Chondrocyte (in vitro differentiated cells): Measurements from ENCODE around the gene FRRS1L. TPM values are rescaled to one million over a fixed set of nuclear protein-coding genes. Genes with fewer than 3 reads are reported as not detected.
"Not testable (repeated sequence)": the region's sequence is repeated elsewhere in the genome, so short reads cannot be mapped to it uniquely, and the experiment has no call there.

Experiments used
- DNase-seq: peaks from one replicate; pipeline ENCODE4 v3.0.0; 2021; ENCODE audit warnings: mixed read lengths, low spot score
- H3K27ac Mint-ChIP-seq: one replicate; pipeline ENCODE4 v1.8.0; 2021; ENCODE audit warnings: mild to moderate bottlenecking, moderate library complexity, mixed read lengths; ENCODE audit not compliant: unreplicated experiment
- H3K27me3 Mint-ChIP-seq: 2 replicates; pipeline ENCODE4 v1.8.0; 2021; ENCODE audit warnings: low read depth, mixed read lengths
- H3K36me3 Mint-ChIP-seq: 2 replicates; pipeline ENCODE4 v1.8.0; 2021; ENCODE audit warnings: low read depth, mixed read lengths
- H3K4me1 Mint-ChIP-seq: 2 replicates; pipeline ENCODE4 v1.8.0; 2021; ENCODE audit warnings: low read depth, mild to moderate bottlenecking, mixed read lengths
- H3K4me3 Mint-ChIP-seq: one replicate; pipeline ENCODE4 v1.8.0; 2021; ENCODE audit warnings: mild to moderate bottlenecking, moderate library complexity, mixed read lengths; ENCODE audit not compliant: unreplicated experiment
- H3K9me3 Mint-ChIP-seq: 2 replicates; pipeline ENCODE4 v1.8.0; 2021; ENCODE audit warnings: low read depth, mixed read lengths
- total RNA-seq: library from RNA; stranded (reverse); gene quantifications from 3 replicates; pipeline ENCODE4 v1.2.1, GENCODE V29; 2021
- TF ChIP-seq, protein P1 (sequence below): fragments of 200-600 bp; sonication (generic); IDR thresholded peaks from 2 replicates; pipeline ENCODE4 v1.5.0; 2021; ENCODE audit warnings: antibody characterized with exemption, mild to moderate bottlenecking, moderate library complexity

FRRS1L gene
- total RNA-seq, 1 donor from 2014 or later = 5.3 TPM

DNA sequence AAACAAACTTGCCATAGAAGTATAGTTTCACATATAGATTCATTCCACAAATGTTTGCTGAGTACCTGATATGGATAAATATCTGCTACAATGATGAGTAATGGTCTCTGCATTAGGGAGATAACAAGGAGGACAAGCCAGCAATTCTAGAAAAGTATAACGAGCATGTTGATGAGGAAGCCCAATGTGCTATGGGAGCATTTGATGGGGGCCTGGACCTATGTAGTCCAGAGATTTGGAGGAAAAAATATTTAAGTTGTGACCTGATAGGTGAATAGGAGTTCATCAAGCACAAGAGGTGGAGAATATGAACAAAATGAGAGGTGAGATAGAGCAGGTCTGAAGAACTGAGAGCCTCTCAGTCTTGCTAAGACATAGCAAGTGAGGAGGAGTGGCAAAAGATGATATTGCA is 32.9 kb downstream of the FRRS1L start:
- H3K27ac Mint-ChIP-seq = no peak overlapping the region
- H3K4me3 Mint-ChIP-seq = no peak overlapping the region
- H3K27me3 Mint-ChIP-seq = no peaks in the 10 kb centered on the region
- DNase-seq = no peak
- no peaks in the 10 kb centered on the region for H3K36me3 Mint-ChIP-seq
- H3K9me3 Mint-ChIP-seq = no peaks in the 10 kb centered on the region
- no peaks in the 10 kb centered on the region for H3K4me1 Mint-ChIP-seq
- TF ChIP-seq, protein P1, sequence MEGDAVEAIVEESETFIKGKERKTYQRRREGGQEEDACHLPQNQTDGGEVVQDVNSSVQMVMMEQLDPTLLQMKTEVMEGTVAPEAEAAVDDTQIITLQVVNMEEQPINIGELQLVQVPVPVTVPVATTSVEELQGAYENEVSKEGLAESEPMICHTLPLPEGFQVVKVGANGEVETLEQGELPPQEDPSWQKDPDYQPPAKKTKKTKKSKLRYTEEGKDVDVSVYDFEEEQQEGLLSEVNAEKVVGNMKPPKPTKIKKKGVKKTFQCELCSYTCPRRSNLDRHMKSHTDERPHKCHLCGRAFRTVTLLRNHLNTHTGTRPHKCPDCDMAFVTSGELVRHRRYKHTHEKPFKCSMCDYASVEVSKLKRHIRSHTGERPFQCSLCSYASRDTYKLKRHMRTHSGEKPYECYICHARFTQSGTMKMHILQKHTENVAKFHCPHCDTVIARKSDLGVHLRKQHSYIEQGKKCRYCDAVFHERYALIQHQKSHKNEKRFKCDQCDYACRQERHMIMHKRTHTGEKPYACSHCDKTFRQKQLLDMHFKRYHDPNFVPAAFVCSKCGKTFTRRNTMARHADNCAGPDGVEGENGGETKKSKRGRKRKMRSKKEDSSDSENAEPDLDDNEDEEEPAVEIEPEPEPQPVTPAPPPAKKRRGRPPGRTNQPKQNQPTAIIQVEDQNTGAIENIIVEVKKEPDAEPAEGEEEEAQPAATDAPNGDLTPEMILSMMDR = no peak

DNA sequence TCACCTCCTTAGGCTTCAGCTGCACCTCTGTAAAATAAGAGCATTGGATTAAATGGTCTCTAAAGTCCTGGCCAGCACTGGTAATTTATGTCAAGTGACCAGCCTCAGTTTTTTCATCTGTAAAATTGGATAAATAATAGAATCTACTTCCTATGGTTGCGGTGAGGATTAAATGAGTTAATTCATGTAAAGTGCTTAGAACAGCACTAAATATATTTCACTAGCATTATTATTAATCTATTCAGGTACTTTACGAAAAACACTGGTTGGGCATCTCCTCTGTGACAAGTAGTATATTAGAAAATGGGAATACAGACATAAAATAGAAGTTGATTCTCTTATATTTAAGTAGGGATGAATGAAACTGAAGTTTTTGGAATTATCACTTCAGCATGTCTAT is 33.5 kb downstream of the FRRS1L start:
- Mint-ChIP-seq H3K27me3 (no peaks in the 10 kb centered on the region), H3K36me3 (no peaks in the 10 kb centered on the region), H3K9me3 (no peaks in the 10 kb centered on the region), H3K27ac (no peak overlapping the region), H3K4me3 (no peak overlapping the region), H3K4me1 (no peaks in the 10 kb centered on the region)
- TF ChIP-seq, protein P1 = no peak
- no peak for DNase-seq

DNA sequence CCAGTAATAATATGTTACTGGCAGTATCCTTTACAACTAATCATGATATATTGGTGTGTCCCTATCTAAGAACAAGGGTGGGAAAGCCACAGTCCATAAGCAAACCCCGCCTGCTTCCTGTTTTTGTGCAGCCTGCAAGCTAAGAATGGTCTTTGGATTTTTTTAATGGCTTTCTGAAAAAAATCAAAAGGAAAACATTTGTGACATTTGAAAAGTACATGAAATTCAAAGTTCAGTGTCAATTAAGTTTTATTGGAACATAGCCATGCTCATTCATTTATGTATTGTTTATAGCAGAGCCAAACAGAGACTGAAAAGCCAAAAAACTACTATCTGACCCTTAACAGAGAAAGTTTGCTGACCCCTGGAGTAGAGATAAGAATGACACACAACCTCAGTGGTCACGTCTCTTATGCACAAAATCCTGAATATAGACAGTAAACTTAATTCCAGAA is 34.5 kb downstream of the FRRS1L start:
- no peaks in the 10 kb centered on the region for H3K4me1 Mint-ChIP-seq
- no peaks in the 10 kb centered on the region for H3K9me3 Mint-ChIP-seq
- H3K4me3 Mint-ChIP-seq = no peak overlapping the region
- no peaks in the 10 kb centered on the region for H3K27me3 Mint-ChIP-seq
- no peak for DNase-seq
- H3K36me3 Mint-ChIP-seq = no peaks in the 10 kb centered on the region
- TF ChIP-seq, protein P1 = no peak
- H3K27ac Mint-ChIP-seq = no peak overlapping the region

DNA sequence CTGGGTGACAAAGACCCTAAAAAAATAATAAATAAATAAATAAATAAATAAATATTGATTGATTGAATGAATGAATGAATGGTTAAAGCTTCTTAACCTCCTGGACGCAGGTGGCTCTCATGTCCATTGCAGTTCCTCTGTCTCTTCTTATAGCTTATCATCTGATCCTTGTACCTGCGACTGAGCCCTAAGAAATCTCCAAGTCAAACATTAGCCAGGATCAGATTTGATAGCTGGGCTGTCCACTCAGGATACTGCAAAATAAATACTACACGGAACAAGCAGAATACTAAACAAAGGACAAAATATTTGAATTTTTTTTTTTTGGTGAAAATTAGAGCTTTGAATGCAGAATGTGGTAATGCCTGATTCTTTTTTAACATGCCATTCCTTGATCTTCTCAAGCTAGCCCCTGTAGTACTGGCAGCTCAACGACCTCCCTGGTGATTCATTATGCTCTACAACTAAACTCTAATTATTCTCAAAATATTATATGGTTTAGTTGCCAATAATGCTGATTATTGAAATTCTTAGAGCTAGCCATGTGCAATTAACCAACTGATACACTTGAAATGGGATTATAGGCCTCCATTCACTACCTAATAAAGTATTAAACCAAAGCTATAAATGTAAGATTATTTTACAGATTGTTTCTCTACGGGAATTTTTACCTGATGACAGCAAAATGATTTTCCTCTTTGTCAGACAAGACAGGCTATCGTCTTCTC is 37.4 kb downstream of the FRRS1L start:
- Mint-ChIP-seq H3K9me3 (no peaks in the 10 kb centered on the region), H3K36me3 (no peaks in the 10 kb centered on the region), H3K27ac (no peak overlapping the region), H3K4me3 (no peak overlapping the region), H3K4me1 (no peaks in the 10 kb centered on the region), H3K27me3 (no peaks in the 10 kb centered on the region)
- TF ChIP-seq, protein P1 = no peak
- no peak for DNase-seq

DNA sequence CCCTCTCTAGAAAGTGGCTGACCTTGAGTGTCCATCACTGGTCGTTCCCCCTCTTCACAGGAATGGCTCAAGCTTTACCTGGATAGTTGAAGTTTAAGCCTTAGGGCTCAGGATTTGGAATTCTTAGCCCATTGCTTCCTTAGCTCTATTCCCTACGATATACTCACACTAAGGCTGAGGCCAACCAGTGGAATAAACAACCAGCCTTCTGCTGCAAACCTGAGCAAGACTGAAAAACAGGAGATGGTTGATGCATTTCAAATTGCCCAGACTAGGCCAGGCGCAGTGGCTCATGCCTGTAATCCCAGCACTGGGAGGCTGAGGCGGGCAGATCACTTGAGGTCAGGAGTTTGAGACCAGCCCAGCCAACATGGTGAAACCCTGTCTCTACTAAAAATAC is 40.4 kb downstream of the FRRS1L start:
- H3K27ac Mint-ChIP-seq, H3K36me3 Mint-ChIP-seq, H3K4me3 Mint-ChIP-seq, DNase-seq, H3K4me1 Mint-ChIP-seq, H3K27me3 Mint-ChIP-seq, H3K9me3 Mint-ChIP-seq: not testable (repeated sequence)

DNA sequence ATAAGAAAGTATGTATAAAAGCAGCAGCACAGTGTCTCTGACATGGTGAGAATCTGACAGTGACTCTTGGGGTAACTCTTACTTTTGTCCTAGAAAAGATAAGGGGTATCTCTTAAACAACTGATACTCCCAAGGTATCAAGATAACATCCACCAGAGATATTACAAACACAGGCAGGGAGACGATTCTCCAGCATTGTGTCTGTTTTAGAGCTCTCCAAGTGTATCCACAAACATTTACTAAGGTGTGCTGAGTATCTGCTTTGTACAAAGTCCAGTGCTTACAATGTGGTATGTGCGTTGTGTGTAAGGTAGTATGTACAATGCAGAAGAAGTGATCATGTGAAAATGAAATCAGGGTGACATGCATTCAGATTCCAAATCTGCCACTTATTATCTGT is 42.9 kb downstream of the FRRS1L start:
- H3K27me3 Mint-ChIP-seq = no peaks in the 10 kb centered on the region
- H3K27ac Mint-ChIP-seq = no peak overlapping the region
- no peak for DNase-seq
- H3K36me3 Mint-ChIP-seq = no peaks in the 10 kb centered on the region
- H3K4me3 Mint-ChIP-seq = no peak overlapping the region
- H3K4me1 Mint-ChIP-seq = peaks cover 3% of the 10 kb centered on the region
- TF ChIP-seq, protein P1 = no peak
- no peaks in the 10 kb centered on the region for H3K9me3 Mint-ChIP-seq
